Measurements from ENCODE around the gene ZMYND8. TPM values are rescaled to one million over a fixed set of nuclear protein-coding genes. Genes with fewer than 3 reads are reported as not detected.

Gene ZMYND8
- total and polyA plus RNA-seq, 3 donors from 2014 or later: 30.4 to 102 (median 87.2) TPM

- no peak overlapping the region for H3K4me3 ChIP-seq
- no peaks in the 10 kb centered on the region for H3K27me3 ChIP-seq
These were observed 6.9 kb downstream of the ZMYND8 start for GRCh38 chr20:47349365-47350180.

GRCh38 chr20:47348539-47349142 is 7.9 kb downstream of the ZMYND8 start:
- no peak for TF ChIP-seq CTCF (IDR thresholded peaks at IDR 0.05)
- TF ChIP-seq POLR2A (IDR thresholded peaks at IDR 0.05): no peak
- Histone ChIP-seq H3K4me1 (peaks cover 72% of the 10 kb centered on the region), H3K36me3 (ENCODE audit: low read depth, missing control alignments) (no peaks in the 10 kb centered on the region), H3K27me3 (no peaks in the 10 kb centered on the region), H3K4me3 (no peak overlapping the region), H3K9me3 (no peaks in the 10 kb centered on the region), H3K27ac (peak overlapping the region; percentile 89 to 99)
- intact Hi-C loops (cut with DNase I; ENCODE audit: low total_unique reads): no loop called here
- DNase-seq: no peak
- WGBS, 2 donors: 34 to 43% methylated on average over 8 of the region's 8 CpGs

More at GRCh38 chr20:47349365-47350180, 6.9 kb downstream of the ZMYND8 start:
- H3K9me3 ChIP-seq: no peaks in the 10 kb centered on the region
- no peak for TF ChIP-seq CTCF (IDR thresholded peaks at IDR 0.05)
- TF ChIP-seq POLR2A (IDR thresholded peaks at IDR 0.05): no peak
- peak overlapping the region; percentile 89 to 99 for H3K27ac ChIP-seq
- H3K36me3 ChIP-seq (ENCODE audit: low read depth, missing control alignments): no peaks in the 10 kb centered on the region
- WGBS, 2 donors: 33 to 38% methylated on average over 7 of the region's 7 CpGs
- peaks cover 82% of the 10 kb centered on the region for H3K4me1 ChIP-seq
- intact Hi-C loops (cut with DNase I; ENCODE audit: low total_unique reads): no loop called here
- DNase-seq: no peak

- Histone ChIP-seq H3K27ac (peak overlapping the region; percentile 89 to 99), H3K4me1 (peaks cover 69% of the 10 kb centered on the region), H3K9me3 (no peaks in the 10 kb centered on the region), H3K4me3 (no peak overlapping the region), H3K36me3 (ENCODE audit: low read depth, missing control alignments) (no peaks in the 10 kb centered on the region), H3K27me3 (no peaks in the 10 kb centered on the region)
- TF ChIP-seq POLR2A (IDR thresholded peaks at IDR 0.05): no peak
- no peak for TF ChIP-seq CTCF (IDR thresholded peaks at IDR 0.05)
- WGBS, 2 donors: 39 to 57% methylated on average over 4 of the region's 4 CpGs
- no peak for DNase-seq
- intact Hi-C loops (cut with DNase I; ENCODE audit: low total_unique reads): no loop called here
These were observed 8.7 kb downstream of the ZMYND8 start for GRCh38 chr20:47347661-47348435.

GRCh38 chr20:47346172-47346571 is 10.3 kb downstream of the ZMYND8 start:
- H3K9me3 ChIP-seq: no peaks in the 10 kb centered on the region
- 82 to 84% methylated on average over 3 of the region's 3 CpGs for WGBS, 2 donors
- no peaks in the 10 kb centered on the region for H3K36me3 ChIP-seq (ENCODE audit: low read depth, missing control alignments)
- H3K4me1 ChIP-seq: peaks cover 53% of the 10 kb centered on the region
- intact Hi-C loops (cut with DNase I; ENCODE audit: low total_unique reads): no loop called here
- H3K27me3 ChIP-seq: no peaks in the 10 kb centered on the region
- H3K27ac ChIP-seq: peak overlapping the region; percentile 89 to 99
- TF ChIP-seq POLR2A (IDR thresholded peaks at IDR 0.05) (no peak), CTCF (IDR thresholded peaks at IDR 0.05) (no peak)
- no peak overlapping the region for H3K4me3 ChIP-seq
- no peak for DNase-seq

All from testis (tissue), 3 donors.